K562 (cell line): ENCODE data around the gene BTBD2. TPM values are rescaled to one million over a fixed set of nuclear protein-coding genes. Genes with fewer than 3 reads are reported as not detected.

Experiments used
- CCNT2 ChIP-seq: IDR thresholded peaks from 2 replicates; pipeline ENCODE4 v1.6.1; 2011; ENCODE audit warnings: borderline replicate concordance, low read depth, mild to moderate bottlenecking, moderate library complexity, mixed read lengths, low read length; ENCODE audit not compliant: insufficient read length; ENCODE audit errors: extremely low read depth
- CHD2 ChIP-seq: IDR thresholded peaks from 2 replicates; pipeline ENCODE4 v1.6.1; 2011; ENCODE audit warnings: low read depth, low read length
- IFI16 ChIP-seq: fragments of 250-450 bp; sonication (Bioruptor Pico); IDR thresholded peaks from 2 replicates; pipeline ENCODE4 v2.1.2; 2022; ENCODE audit warnings: mild to moderate bottlenecking, inconsistent platforms
- KAT7 ChIP-seq: sonication (generic); formaldehyde crosslinking; IDR thresholded peaks from 2 replicates; pipeline ENCODE4 v1.8.0; 2022; ENCODE audit warnings: missing genetic modification reagents, mild to moderate bottlenecking, borderline replicate concordance
- KDM5B ChIP-seq: fragments of 200-600 bp; sonication (generic); IDR thresholded peaks from 2 replicates; pipeline ENCODE4 v1.6.1; 2012; ENCODE audit warnings: low read depth, mild to moderate bottlenecking, moderate library complexity, low read length, control low read depth, inconsistent platforms; ENCODE audit not compliant: insufficient replicate concordance
- NONO ChIP-seq, 2 experiments: fragments of 200-400 bp in 1 of 2; fragments of 450-650 bp in 1 of 2; formaldehyde crosslinking in 1 of 2; IDR thresholded peaks; 2 replicates each; pipeline ENCODE4 v1.6.1; 2017; ENCODE audit warnings: low read depth in 2 of 2, mild to moderate bottlenecking in 2 of 2, moderate library complexity in 2 of 2, low read length in 1 of 2
- POLR3G ChIP-seq: IDR thresholded peaks from 2 replicates; pipeline ENCODE4 v1.6.1; 2011; ENCODE audit not compliant: insufficient read length, insufficient replicate concordance; ENCODE audit errors: extremely low read depth
- RB1 ChIP-seq: fragments of 450-650 bp; IDR thresholded peaks from 2 replicates; pipeline ENCODE4 v1.6.1; 2017; ENCODE audit warnings: low read depth, mild to moderate bottlenecking
- XRCC5 ChIP-seq: fragments of 200-400 bp; formaldehyde crosslinking; IDR thresholded peaks from 2 replicates; pipeline ENCODE4 v1.6.1; 2017; ENCODE audit warnings: low read depth, mild to moderate bottlenecking, low read length
- ZBED1 ChIP-seq: IDR thresholded peaks from 2 replicates; pipeline ENCODE4 v1.6.1; 2014
- ZNF197 ChIP-seq: fragments of 200-800 bp; sonication (Bioruptor generic); IDR thresholded peaks from 2 replicates; pipeline ENCODE4 v1.6.1; 2016; ENCODE audit warnings: low read depth, missing genetic modification characterization, missing compliant biosample characterization
- ZNF57 ChIP-seq: fragments of 450-650 bp; formaldehyde crosslinking; IDR thresholded peaks from 2 replicates; pipeline ENCODE4 v1.4.0; 2020; ENCODE audit warnings: mild to moderate bottlenecking, moderate library complexity
- ZNF830 ChIP-seq: fragments of 250-450 bp; sonication (Bioruptor Pico); IDR thresholded peaks from 2 replicates; pipeline ENCODE4 v1.5.0; 2021; ENCODE audit warnings: mild to moderate bottlenecking
- polyA plus RNA-seq, 8 experiments: library from polyadenylated mRNA; depleted of rRNA in 4 of 8; stranded (reverse) in 5 of 8; unstranded in 3 of 8; fragments of >200 nt; fragmentation: Nextera tagmentation in 2 of 8; fragmentation: Illumina TruSeq in 1 of 8; extraction: Ambion mirVana in 2 of 8; extraction: Trizol in 1 of 8; gene quantifications; 2 replicates each; pipeline versions ENCODE4 v1.2.1 to v1.2.3, GENCODE V29; 2011 to 2014; ENCODE audit warnings: inconsistent platforms in 1 of 8, missing spikeins in 1 of 8
- total RNA-seq, 7 experiments: library from RNA; depleted of rRNA in 6 of 7; stranded (reverse); fragments of >200 nt in 6 of 7; fragmentation: Illumina TruSeq in 2 of 7; extraction: Trizol in 2 of 7; gene quantifications; 2 replicates each; pipeline versions ENCODE4 v1.2.1 to v1.2.3, GENCODE V29; 2011 to 2021; ENCODE audit warnings: low replicate concordance in 1 of 7
- TF ChIP-seq, protein P1 (sequence below): sonication (generic); formaldehyde crosslinking; IDR thresholded peaks from 2 replicates; pipeline ENCODE4 v1.8.0; 2022; ENCODE audit warnings: mild to moderate bottlenecking, missing genetic modification reagents
- TF ChIP-seq, protein P2 (sequence below): sonication (generic); formaldehyde crosslinking; IDR thresholded peaks from 2 replicates; pipeline ENCODE4 v1.8.1; 2023; ENCODE audit warnings: mild to moderate bottlenecking, missing genetic modification reagents
- TF ChIP-seq, protein P3 (sequence below): fragments of 250-450 bp; sonication (Bioruptor Pico); IDR thresholded peaks from 2 replicates; pipeline ENCODE4 v1.5.1; 2021; ENCODE audit warnings: mild to moderate bottlenecking
- TF ChIP-seq, protein P4 (sequence below): fragments of 450-650 bp; IDR thresholded peaks from 2 replicates; pipeline ENCODE4 v1.7.0; 2016; ENCODE audit warnings: borderline replicate concordance

Gene BTBD2
- total and polyA plus RNA-seq, 9 of the 15 experiments (the other 6 are each of a cell fraction or from before 2014, with no cell fraction given) = 0.10 to 15.6 (median 6.9) TPM

DNA sequence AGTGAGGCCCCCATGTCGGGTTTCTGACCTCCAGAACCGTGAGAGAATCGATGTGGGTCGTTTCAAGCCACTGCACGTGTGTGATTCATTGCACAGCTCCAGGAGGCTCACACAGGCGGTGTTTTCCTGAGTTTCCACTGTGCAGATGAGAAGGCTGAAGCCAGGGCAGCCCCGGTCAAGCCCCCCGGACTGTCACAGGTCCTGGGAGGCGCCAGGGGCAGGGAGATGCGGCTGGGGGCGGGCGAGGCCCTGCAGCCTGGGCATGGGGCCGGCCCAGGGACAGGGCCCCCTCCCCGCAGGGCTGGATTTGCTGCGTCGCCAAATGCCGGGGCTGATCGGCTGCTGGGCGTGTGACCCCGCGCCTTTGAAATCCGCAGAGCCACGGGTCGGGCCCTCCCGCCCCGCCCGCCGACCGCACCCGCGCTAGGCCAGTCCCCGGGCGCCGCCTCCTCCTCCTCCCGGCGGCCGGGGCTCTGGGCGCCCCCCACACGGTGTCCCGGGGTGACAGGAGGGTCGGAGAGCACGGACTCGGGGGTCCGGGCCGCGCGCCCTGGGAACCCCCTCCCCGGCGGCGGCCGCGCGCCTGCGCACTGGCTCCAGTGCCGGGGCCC lies 45.5 kb upstream of the BTBD2 start (continued):
- TF ChIP-seq, protein P1, sequence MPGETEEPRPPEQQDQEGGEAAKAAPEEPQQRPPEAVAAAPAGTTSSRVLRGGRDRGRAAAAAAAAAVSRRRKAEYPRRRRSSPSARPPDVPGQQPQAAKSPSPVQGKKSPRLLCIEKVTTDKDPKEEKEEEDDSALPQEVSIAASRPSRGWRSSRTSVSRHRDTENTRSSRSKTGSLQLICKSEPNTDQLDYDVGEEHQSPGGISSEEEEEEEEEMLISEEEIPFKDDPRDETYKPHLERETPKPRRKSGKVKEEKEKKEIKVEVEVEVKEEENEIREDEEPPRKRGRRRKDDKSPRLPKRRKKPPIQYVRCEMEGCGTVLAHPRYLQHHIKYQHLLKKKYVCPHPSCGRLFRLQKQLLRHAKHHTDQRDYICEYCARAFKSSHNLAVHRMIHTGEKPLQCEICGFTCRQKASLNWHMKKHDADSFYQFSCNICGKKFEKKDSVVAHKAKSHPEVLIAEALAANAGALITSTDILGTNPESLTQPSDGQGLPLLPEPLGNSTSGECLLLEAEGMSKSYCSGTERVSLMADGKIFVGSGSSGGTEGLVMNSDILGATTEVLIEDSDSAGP = no peak
- TF ChIP-seq, protein P2, sequence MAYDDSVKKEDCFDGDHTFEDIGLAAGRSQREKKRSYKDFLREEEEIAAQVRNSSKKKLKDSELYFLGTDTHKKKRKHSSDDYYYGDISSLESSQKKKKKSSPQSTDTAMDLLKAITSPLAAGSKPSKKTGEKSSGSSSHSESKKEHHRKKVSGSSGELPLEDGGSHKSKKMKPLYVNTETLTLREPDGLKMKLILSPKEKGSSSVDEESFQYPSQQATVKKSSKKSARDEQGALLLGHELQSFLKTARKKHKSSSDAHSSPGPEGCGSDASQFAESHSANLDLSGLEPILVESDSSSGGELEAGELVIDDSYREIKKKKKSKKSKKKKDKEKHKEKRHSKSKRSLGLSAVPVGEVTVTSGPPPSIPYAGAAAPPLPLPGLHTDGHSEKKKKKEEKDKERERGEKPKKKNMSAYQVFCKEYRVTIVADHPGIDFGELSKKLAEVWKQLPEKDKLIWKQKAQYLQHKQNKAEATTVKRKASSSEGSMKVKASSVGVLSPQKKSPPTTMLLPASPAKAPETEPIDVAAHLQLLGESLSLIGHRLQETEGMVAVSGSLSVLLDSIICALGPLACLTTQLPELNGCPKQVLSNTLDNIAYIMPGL (CRISPR knock-in tag) = no peak
- TF ChIP-seq CHD2 (no peak), KDM5B (no peak), XRCC5 (no peak), ZBED1 (no peak), KAT7 (CRISPR knock-in tag) (peak; percentile 93), ZNF197 (CRISPR knock-in tag) (no peak), POLR3G (no peak), NONO (IDR thresholded peaks at IDR 0.05; ENCODE audit: low read depth in 2 of 2, low read length in 1 of 2) (peak; percentile 54 to 66; a peak in 1 of 4 replicates), IFI16 (CRISPR knock-in tag) (no peak), ZNF830 (CRISPR knock-in tag) (0 out of 2 replicates have a peak, but pooled peaks have one; percentile 61), CCNT2 (no peak), ZNF57 (CRISPR knock-in tag) (no peak), RB1 (peak; percentile 76; the same call in 1 of the 2 replicates)
- TF ChIP-seq, protein P3, sequence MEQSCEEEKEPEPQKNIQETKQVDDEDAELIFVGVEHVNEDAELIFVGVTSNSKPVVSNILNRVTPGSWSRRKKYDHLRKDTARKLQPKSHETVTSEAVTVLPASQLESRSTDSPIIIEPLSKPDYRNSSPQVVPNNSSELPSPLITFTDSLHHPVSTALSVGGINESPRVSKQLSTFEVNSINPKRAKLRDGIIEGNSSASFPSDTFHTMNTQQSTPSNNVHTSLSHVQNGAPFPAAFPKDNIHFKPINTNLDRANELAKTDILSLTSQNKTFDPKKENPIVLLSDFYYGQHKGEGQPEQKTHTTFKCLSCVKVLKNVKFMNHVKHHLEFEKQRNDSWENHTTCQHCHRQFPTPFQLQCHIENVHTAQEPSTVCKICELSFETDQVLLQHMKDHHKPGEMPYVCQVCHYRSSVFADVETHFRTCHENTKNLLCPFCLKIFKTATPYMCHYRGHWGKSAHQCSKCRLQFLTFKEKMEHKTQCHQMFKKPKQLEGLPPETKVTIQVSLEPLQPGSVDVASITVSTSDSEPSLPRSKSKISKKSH (CRISPR knock-in tag) = no peak
- TF ChIP-seq, protein P4, sequence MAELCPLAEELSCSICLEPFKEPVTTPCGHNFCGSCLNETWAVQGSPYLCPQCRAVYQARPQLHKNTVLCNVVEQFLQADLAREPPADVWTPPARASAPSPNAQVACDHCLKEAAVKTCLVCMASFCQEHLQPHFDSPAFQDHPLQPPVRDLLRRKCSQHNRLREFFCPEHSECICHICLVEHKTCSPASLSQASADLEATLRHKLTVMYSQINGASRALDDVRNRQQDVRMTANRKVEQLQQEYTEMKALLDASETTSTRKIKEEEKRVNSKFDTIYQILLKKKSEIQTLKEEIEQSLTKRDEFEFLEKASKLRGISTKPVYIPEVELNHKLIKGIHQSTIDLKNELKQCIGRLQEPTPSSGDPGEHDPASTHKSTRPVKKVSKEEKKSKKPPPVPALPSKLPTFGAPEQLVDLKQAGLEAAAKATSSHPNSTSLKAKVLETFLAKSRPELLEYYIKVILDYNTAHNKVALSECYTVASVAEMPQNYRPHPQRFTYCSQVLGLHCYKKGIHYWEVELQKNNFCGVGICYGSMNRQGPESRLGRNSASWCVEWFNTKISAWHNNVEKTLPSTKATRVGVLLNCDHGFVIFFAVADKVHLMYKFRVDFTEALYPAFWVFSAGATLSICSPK = no peak
